ENCODE data around the gene DPPA3. TPM values are rescaled to one million over a fixed set of nuclear protein-coding genes. Genes with fewer than 3 reads are reported as not detected.

Gene DPPA3
- total and polyA plus RNA-seq, 2 donors (not counting 3 experiments of a cell fraction or from before 2014, with no cell fraction given): not detected

GRCh38 chr12:7732993-7733392 lies 21.8 kb downstream of the DPPA3 start:
- H3K9ac ChIP-seq (replicated peaks; ENCODE audit: extremely low read depth, insufficient read depth, low read length): no peak overlapping the region
- no peaks in the 10 kb centered on the region for H3K79me2 ChIP-seq (ENCODE audit: control insufficient read depth, insufficient read depth, low read length)
- H3K4me3 ChIP-seq (replicated peaks in 1 of 3; ENCODE audit: insufficient read depth in 1 of 3, low read depth in 1 of 3, low read length in 3 of 3): no peak overlapping the region
- no peak for DNase-seq (ENCODE audit: low read depth, low spot score)
- dilution Hi-C loops (cut with MboI; ENCODE audit: extremely low pct_ligation_motif_present, low sequenced_read_pairs) (no loop called here), intact Hi-C loops (cut with micrococcal nuclease) (no loop called here)
- H2AFZ ChIP-seq (ENCODE audit: low read depth, low read length): no peak overlapping the region
- H3K36me3 ChIP-seq (ENCODE audit: control insufficient read depth in 2 of 2, extremely low read depth in 1 of 2, insufficient read depth in 2 of 2, low read length in 2 of 2): no peaks in the 10 kb centered on the region
- no peaks in the 10 kb centered on the region for H4K20me1 ChIP-seq (replicated peaks; ENCODE audit: control insufficient read depth, extremely low read depth, insufficient read depth, low read length)
- no peak for FAIRE-seq
- POLR2A ChIA-PET: no interaction called here
- CTCF ChIA-PET: interaction anchor here (1.5 kb wide), 1 partner anchor 9 kb away, joined by 3 read pairs; no protein-coding TSS in a partner anchor
- BruUV-seq (replicated peaks): no TSS peak
- no peaks in the 10 kb centered on the region for H3K9me3 ChIP-seq (replicated peaks; ENCODE audit: control insufficient read depth, insufficient read depth, low read length)
- H3K4me1 ChIP-seq (ENCODE audit: control insufficient read depth, extremely low read depth, insufficient read depth, low read length): no peaks in the 10 kb centered on the region
- no peak overlapping the region for H3K4me2 ChIP-seq (ENCODE audit: insufficient read depth, low read length)
- no peaks in the 10 kb centered on the region for H3K9me1 ChIP-seq (replicated peaks; ENCODE audit: control insufficient read depth, extremely low read depth, insufficient read depth, low read length)
- no peak overlapping the region for H3K27ac ChIP-seq (ENCODE audit: insufficient read depth, low read depth, low read length)
- TF ChIP-seq JUN (IDR thresholded peaks at IDR 0.05; ENCODE audit: borderline replicate concordance, insufficient read depth, insufficient read length, low read depth): no peak
- TF ChIP-seq FOS (IDR thresholded peaks at IDR 0.05; ENCODE audit: borderline replicate concordance, insufficient read depth, low read length): no peak
- TF ChIP-seq GATA2 (IDR thresholded peaks at IDR 0.05; ENCODE audit: insufficient read depth, insufficient read length, low read depth, low read length): no peak
- no peak for TF ChIP-seq CTCF (IDR thresholded peaks at IDR 0.05; ENCODE audit: extremely low read depth in 1 of 2, insufficient read depth in 1 of 2, low read depth in 1 of 2, low read length in 2 of 2)
- no peak for TF ChIP-seq POLR2AphosphoS5 (IDR thresholded peaks at IDR 0.05; ENCODE audit: insufficient read depth, low read depth, low read length)
- TF ChIP-seq MAX (IDR thresholded peaks at IDR 0.05; ENCODE audit: insufficient read depth, insufficient read length): no peak
- no peak for TF ChIP-seq POLR2A (IDR thresholded peaks at IDR 0.05; ENCODE audit: low read depth, low read length)
- no peak for TF ChIP-seq MYC (IDR thresholded peaks at IDR 0.05; ENCODE audit: low read depth, low read length)
- no peaks in the 10 kb centered on the region for H3K27me3 ChIP-seq (ENCODE audit: control insufficient read depth in 2 of 2, insufficient read depth in 2 of 2, low read length in 2 of 2)
